ENCODE data around the gene SMOC2.

The SMOC2 gene

GRCh38 chr6:168440520-168441433 is at the start of gene SMOC2:
SMOC2 (plus strand) TSS chr6:168441184; CDS start chr6:168441371, 187 bp downstream.
- DNase-seq (ENCODE audit: low spot score), result no peak

- no peak for DNase-seq (ENCODE audit: low spot score)
Observed at GRCh38 chr6:168393126-168393870, 47.7 kb upstream of the SMOC2 start.

GRCh38 chr6:168394606-168395005 is 46.4 kb upstream of the SMOC2 start:
- no peak for DNase-seq (ENCODE audit: low spot score)

- DNase-seq (ENCODE audit: low spot score), result no peak
Observed at GRCh38 chr6:168395983-168396382, 45.0 kb upstream of the SMOC2 start.

- DNase-seq (ENCODE audit: low spot score), result no peak
Observed at GRCh38 chr6:168396561-168396960, 44.4 kb upstream of the SMOC2 start.

- no peak for DNase-seq (ENCODE audit: low spot score)
Observed at GRCh38 chr6:168397012-168397411, 44.0 kb upstream of the SMOC2 start.

- no peak for DNase-seq (ENCODE audit: low spot score)
Observed at GRCh38 chr6:168400037-168400436, 40.9 kb upstream of the SMOC2 start.

GRCh38 chr6:168403370-168404005 is 37.5 kb upstream of the SMOC2 start:
- no peak for DNase-seq (ENCODE audit: low spot score)

GRCh38 chr6:168404560-168404959 is 36.4 kb upstream of the SMOC2 start:
- no peak for DNase-seq (ENCODE audit: low spot score)

GRCh38 chr6:168407842-168408241 is 33.1 kb upstream of the SMOC2 start:
- DNase-seq (ENCODE audit: low spot score), result no peak

GRCh38 chr6:168408504-168409136 is 32.4 kb upstream of the SMOC2 start:
- DNase-seq (ENCODE audit: low spot score), result no peak

GRCh38 chr6:168410035-168410434 is 30.9 kb upstream of the SMOC2 start:
- no peak for DNase-seq (ENCODE audit: low spot score)

- no peak for DNase-seq (ENCODE audit: low spot score)
Observed at GRCh38 chr6:168410554-168411011, 30.4 kb upstream of the SMOC2 start.

- no peak for DNase-seq (ENCODE audit: low spot score)
Observed at GRCh38 chr6:168411130-168411529, 29.9 kb upstream of the SMOC2 start.

GRCh38 chr6:168411793-168412192 is 29.2 kb upstream of the SMOC2 start:
- no peak for DNase-seq (ENCODE audit: low spot score)

- DNase-seq (ENCODE audit: low spot score), result no peak
Observed at GRCh38 chr6:168412456-168412855, 28.5 kb upstream of the SMOC2 start.

GRCh38 chr6:168413018-168413720 is 27.8 kb upstream of the SMOC2 start:
- DNase-seq (ENCODE audit: low spot score), result no peak

GRCh38 chr6:168413856-168414255 is 27.1 kb upstream of the SMOC2 start:
- no peak for DNase-seq (ENCODE audit: low spot score)

- DNase-seq (ENCODE audit: low spot score), result no peak
Observed at GRCh38 chr6:168414336-168415097, 26.5 kb upstream of the SMOC2 start.

- no peak for DNase-seq (ENCODE audit: low spot score)
Observed at GRCh38 chr6:168415098-168415992, 25.6 kb upstream of the SMOC2 start.
